Activated T-cell treated with anti-CD3 and anti-CD28 coated beads, Interleukin-2, amount 50 U/mL, for 4 hours (primary cell): ENCODE measurements around the gene COPS4. TPM values are rescaled to one million over a fixed set of nuclear protein-coding genes. Genes with fewer than 3 reads are reported as not detected.
A peak's percentile ranks its signal among the peaks of the same experiment; 100 is the strongest.

Experiments used
- ATAC-seq, 2 donors: fragments of 200-7000 bp; cut with Tn5 transposase; one replicate each; pipeline ENCODE4 v1.10.0; 2021
- DNase-seq: peaks from one replicate; pipeline ENCODE4 v3.0.0-alpha.2; 2020
- H3K27me3 Mint-ChIP-seq: one replicate; pipeline ENCODE4 v1.8.0; 2021; ENCODE audit warnings: low read depth, mixed read lengths
- H3K36me3 Mint-ChIP-seq: one replicate; pipeline ENCODE4 v1.8.0; 2022; ENCODE audit warnings: mixed read lengths; ENCODE audit not compliant: insufficient read depth
- H3K4me1 Mint-ChIP-seq: one replicate; pipeline ENCODE4 v1.8.0; 2021; ENCODE audit warnings: low read depth, mixed read lengths
- H3K4me3 Mint-ChIP-seq: one replicate; pipeline ENCODE4 v1.8.0; 2021; ENCODE audit warnings: mild to moderate bottlenecking, moderate library complexity, mixed read lengths
- H3K9me3 Mint-ChIP-seq: one replicate; pipeline ENCODE4 v1.8.0; 2021; ENCODE audit warnings: mixed read lengths
- total RNA-seq, 3 donors: library from RNA; stranded (reverse); gene quantifications; one replicate each; pipeline ENCODE4 v1.2.1, GENCODE V29; 2021

Gene COPS4
- total RNA-seq, 3 donors from 2014 or later = 40.7 to 43.1 (median 41.2) TPM

DNA sequence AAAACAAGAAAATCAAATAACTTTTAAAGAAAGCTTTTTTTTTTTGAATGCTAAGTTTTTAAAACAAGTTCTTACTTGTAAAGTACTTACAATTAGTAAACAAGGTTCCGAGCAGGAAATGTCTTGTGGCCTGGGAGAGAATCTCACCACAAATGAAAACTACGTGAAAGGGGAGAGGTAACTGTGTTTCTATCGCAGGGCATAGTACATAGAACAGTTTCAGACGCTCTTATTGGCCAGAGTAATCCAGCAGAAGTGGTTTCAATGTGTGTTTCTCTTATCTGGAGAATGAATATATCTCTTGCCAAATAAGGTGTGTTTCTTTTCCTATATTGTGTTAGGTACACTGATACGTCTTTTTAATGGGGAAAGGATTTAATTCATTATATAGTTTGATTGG, 79.6 kb downstream of the COPS4 start, which contains the start of gene PLAC8:
PLAC8 (minus strand) TSS at position 154 of the 400 bp plus-strand sequence. CDS start 6,808 bp downstream, outside the sequence.
- peak within 1 kb of the TSS; percentile 90 for H3K4me3 Mint-ChIP-seq
- ATAC-seq (peak; percentile 42 to 44), DNase-seq (no peak)
- no peaks in the 10 kb centered on the region for H3K36me3 Mint-ChIP-seq
- no peaks in the 10 kb centered on the region for H3K27me3 Mint-ChIP-seq
- no peaks in the 10 kb centered on the region for H3K9me3 Mint-ChIP-seq
- H3K4me1 Mint-ChIP-seq = peaks cover 53% of the 10 kb centered on the region

DNA sequence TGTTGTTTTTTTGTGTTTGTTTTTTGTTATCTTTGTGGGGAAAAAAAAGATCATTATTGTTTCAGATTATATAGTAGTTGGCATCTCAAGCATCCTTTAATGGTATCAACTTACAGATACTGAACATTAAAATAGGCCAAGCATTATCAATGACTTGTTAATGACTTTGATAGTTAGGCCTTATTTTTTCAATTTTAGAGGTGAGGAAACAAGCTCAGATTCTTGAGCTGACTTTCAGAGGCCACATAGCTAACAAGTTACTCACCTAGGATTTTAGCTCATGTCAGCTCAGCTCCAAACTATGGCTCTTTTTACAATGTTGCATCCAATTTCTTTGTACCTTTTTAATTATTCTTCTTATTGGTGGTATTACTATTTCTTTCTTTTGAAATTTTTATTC, 80.0 kb downstream of the COPS4 start:
- DNase-seq (no peak), ATAC-seq (no peak)
- Mint-ChIP-seq H3K27me3 (no peaks in the 10 kb centered on the region), H3K4me3 (peak overlapping the region; percentile 90), H3K36me3 (no peaks in the 10 kb centered on the region), H3K4me1 (peaks cover 53% of the 10 kb centered on the region), H3K9me3 (no peaks in the 10 kb centered on the region)

DNA sequence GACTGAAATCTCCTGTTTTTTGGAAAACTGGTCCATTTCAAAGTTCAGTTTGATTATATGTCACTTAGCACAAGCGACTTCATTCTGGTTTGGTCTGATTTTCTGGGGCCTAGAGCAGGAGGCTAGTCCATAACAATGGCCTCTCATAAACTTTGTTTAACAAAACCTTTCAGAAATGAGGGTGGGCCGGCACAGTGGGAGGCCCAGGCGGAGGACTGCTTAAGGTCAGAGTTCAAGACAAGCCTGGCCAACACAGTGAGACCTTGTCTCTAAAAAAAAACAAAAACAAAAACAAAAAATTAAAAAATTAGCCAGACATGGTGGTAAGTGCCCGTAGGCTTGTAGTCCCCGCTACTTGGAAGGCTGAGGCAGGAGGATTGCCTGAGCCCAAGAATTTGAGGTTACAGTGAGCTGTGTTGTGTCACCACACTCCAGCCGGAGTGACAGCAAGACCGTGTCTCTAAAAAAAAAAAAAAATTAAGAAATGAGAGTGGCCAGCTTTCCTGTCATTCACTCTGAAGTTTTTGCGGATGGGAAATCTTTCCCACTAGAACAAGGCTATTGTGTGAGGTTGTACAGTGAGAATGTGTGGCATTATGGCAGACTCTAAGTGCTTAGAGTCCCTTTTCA, 80.8 kb downstream of the COPS4 start:
- DNase-seq (no peak), ATAC-seq (no peak)
- no peaks in the 10 kb centered on the region for H3K27me3 Mint-ChIP-seq
- H3K9me3 Mint-ChIP-seq = no peaks in the 10 kb centered on the region
- no peaks in the 10 kb centered on the region for H3K36me3 Mint-ChIP-seq
- H3K4me1 Mint-ChIP-seq = peaks cover 49% of the 10 kb centered on the region
- peak overlapping the region; percentile 90 for H3K4me3 Mint-ChIP-seq

DNA sequence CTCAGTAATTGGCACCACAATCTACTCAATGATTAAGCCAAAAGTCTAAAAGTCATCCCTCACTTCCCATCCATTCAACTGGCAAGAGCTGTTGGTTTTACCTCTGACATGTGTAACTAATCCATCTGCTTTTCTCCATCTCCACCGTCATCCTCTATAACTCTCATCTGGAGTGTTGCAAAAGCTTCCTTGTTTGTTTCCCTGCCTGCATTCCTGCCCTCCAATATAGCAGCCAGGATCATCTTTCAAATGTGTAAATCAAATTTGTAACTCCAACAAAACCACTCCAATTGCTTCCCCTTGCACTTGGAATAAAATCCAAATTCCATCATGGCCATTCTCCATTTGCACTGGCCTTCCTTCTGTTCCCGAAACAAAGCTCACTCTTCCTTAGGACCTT, 83.9 kb downstream of the COPS4 start:
- H3K4me1 Mint-ChIP-seq = peaks cover 32% of the 10 kb centered on the region
- H3K36me3 Mint-ChIP-seq = no peaks in the 10 kb centered on the region
- H3K9me3 Mint-ChIP-seq = no peaks in the 10 kb centered on the region
- DNase-seq (no peak), ATAC-seq (no peak)
- H3K4me3 Mint-ChIP-seq = no peak overlapping the region
- no peaks in the 10 kb centered on the region for H3K27me3 Mint-ChIP-seq

DNA sequence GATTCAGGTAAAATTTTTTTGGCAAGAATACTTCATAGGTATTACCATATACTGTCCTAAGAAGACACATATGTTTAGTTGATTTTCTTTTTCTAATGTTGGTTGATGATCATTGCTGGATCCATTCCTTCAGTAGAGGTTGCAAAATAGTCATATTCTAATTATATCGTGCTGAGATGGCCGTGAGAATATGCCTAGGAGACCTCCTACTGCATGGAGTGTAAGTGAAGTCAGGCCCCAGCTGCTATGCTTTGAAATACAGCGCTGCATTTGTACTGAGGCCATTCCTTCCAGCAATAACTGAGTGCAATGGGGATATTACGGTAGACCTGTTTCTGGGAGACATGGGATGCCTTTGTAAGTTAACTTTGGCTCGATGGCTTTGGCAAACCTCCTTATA, 86.3 kb downstream of the COPS4 start:
- no peaks in the 10 kb centered on the region for H3K27me3 Mint-ChIP-seq
- H3K4me3 Mint-ChIP-seq = no peak overlapping the region
- DNase-seq (no peak), ATAC-seq (no peak)
- peaks cover 22% of the 10 kb centered on the region for H3K4me1 Mint-ChIP-seq
- H3K36me3 Mint-ChIP-seq = no peaks in the 10 kb centered on the region
- no peaks in the 10 kb centered on the region for H3K9me3 Mint-ChIP-seq

DNA sequence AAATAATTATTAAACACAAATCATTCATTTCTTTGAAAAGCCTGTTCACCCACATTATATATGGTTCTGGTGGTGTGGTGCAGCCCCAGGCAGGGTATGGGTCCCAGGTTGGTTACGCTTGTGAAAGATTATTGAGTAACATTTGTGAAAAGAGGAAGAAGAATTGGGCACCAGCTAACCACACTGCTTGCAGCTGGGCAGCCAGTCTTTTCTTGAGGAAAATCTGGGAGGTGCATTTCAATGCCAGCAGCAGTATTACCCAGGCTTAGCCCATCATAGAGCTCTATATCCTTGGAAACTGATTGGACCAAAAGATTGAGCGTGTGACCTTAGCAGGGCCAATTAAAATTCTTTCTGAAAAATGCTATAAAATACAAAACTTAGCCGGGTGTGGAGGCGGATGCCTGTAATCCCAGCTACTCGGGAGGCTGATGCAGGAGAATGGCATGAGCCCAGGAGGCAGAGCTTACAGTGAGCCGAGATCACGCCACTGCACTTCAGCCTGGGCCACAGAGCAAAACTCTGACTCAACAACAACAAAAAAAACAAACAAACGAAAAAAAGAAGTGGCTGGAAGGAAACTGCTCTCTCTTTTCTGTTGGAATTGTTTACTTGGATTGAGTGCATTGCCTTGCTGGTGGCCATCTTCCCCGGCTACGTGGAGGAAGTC, 89.3 kb downstream of the COPS4 start:
- Mint-ChIP-seq H3K27me3 (no peaks in the 10 kb centered on the region), H3K4me1 (peaks cover 16% of the 10 kb centered on the region), H3K36me3 (no peaks in the 10 kb centered on the region), H3K9me3 (no peaks in the 10 kb centered on the region), H3K4me3 (no peak overlapping the region)
- no peak for ATAC-seq
- no peak for DNase-seq

Other genes with a start within 250 kb of the COPS4 start
- 1 to 10 TPM in 1 of 3 donors, under 1 TPM in 2; 0.30 to 1.2 (median 0.84) TPM for gene SCD5, start 236.4 kb upstream of the COPS4 start, total RNA-seq
- 100 to 1,000 TPM; 114 to 124 (median 123) TPM for gene SEC31A, start 144.0 kb upstream of the COPS4 start, total RNA-seq
- 1 to 10 TPM in 2 of 3 donors, under 1 TPM in 1; 0.87 to 2.4 (median 1.0) TPM for gene THAP9, start 134.4 kb upstream of the COPS4 start, total RNA-seq
- 10 to 100 TPM; 14.7 to 15.3 (median 14.8) TPM for gene LIN54, start 24.4 kb upstream of the COPS4 start, total RNA-seq
- 10 to 100 TPM; 11.8 to 14.9 (median 14.3) TPM for gene PLAC8, start 79.5 kb downstream of the COPS4 start, total RNA-seq
- gene COQ2, start 249.6 kb downstream of the COPS4 start, total RNA-seq = 10 to 100 TPM; 13.3 to 16.4 (median 15.0) TPM